GM18519 (cell line): ENCODE data around the gene THSD4.
"Not testable (repeated sequence)": the region's sequence is repeated elsewhere in the genome, so short reads cannot be mapped to it uniquely, and the experiment has no call there.

Experiments
- ATAC-seq: cut with Tn5 transposase; IDR thresholded peaks from one replicate; pipeline ENCODE4 v1.9.1; 2021; ENCODE audit warnings: mild to moderate bottlenecking, moderate library complexity; ENCODE audit not compliant: unreplicated experiment, low FRiP score

The THSD4 gene

DNA sequence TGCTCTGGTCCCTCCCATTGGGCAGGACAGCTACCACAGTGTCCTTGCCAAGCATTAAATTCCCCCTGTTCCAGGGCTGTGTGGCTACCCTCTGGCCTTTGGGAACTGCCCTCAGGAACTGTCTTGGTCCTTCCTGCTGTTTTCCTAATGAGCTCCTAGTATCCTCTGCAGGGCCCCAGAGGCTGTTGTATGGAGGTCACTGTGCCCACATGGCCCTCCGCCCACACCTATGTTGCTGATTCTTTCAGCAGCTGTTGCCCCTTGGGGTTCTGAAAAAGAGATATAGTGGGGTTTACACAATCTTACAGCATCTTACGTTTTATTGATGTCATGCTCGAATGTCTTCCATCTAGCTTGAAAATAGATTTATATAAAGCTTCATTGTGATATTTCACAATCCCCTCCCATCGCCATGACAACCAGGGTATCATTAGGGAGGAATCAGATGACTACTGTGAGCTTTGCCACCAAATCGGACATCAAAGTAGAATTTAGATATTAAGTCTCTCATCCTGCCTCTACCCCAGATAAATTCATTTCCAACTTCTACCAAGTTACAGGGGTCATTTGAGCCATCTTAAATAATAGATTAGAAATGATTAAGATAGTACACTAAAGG is 598.0 kb downstream of the THSD4 start:
- ATAC-seq = no peak

- ATAC-seq = no peak
Measured at GRCh38 chr15:71715914-71716313, 600.6 kb downstream of the THSD4 start.

DNA sequence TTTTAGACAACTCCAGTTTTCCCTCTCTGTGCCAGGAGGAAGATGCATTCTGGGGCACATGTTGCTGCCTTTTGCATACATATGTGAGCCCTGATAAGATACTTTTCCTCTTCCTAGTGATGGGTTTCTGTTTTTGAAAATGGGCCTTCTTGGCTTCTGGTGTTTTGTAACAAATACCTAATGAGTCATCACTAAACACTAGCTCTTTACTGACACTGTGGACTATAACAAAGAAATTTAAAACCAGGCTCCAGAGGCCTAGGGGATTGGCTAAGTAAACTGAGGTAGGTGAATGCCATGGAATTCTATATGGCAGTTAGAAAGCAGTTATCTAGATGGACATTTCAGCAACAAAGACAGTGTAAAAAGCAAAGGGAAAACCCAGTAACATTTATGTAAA is 601.7 kb downstream of the THSD4 start:
- no peak for ATAC-seq

- no peak for ATAC-seq
Measured at GRCh38 chr15:71718116-71718910, 603.0 kb downstream of the THSD4 start.

- ATAC-seq = no peak
Measured at GRCh38 chr15:71723344-71723743, 608.1 kb downstream of the THSD4 start.

GRCh38 chr15:71725207-71725955 is 610.1 kb downstream of the THSD4 start:
- not testable (repeated sequence) for ATAC-seq

DNA sequence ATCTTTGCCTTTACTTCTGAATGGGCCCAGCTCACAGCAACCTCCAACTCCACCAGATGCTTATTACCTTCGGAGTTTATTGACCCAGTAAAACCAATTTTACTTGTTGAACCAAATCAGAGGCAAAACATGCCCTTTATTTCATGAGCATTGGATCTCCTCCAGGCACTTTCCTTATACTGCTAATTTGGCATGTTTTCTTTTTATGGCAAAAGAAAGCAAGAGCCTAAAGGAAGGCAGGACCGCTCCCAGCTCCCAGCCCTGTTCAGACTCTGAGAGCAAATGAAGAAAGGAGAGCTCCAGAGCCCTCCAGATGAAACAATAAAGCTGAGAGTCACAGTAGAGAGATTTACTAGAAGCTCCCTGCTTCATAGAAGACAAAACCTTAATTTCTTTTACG is 613.6 kb downstream of the THSD4 start:
- ATAC-seq = no peak

DNA sequence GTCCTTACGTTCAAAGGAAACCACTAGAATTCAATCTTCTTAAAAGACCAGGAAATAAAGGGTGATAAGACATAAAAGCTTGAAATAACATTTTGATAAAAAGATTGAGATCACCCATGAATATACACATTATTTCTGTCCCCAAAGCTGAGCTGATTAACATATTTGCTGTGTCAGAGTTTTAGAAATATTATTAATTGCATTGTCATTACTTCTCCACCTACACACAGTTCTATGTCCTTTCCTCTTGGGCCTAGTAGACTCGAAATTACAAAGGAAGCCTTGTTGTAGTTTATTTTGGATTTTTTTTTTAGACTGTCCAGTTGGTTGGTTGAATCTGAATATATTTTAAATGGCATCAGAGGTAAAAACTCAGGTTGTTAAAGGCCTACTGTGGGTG is 614.0 kb downstream of the THSD4 start:
- no peak for ATAC-seq

DNA sequence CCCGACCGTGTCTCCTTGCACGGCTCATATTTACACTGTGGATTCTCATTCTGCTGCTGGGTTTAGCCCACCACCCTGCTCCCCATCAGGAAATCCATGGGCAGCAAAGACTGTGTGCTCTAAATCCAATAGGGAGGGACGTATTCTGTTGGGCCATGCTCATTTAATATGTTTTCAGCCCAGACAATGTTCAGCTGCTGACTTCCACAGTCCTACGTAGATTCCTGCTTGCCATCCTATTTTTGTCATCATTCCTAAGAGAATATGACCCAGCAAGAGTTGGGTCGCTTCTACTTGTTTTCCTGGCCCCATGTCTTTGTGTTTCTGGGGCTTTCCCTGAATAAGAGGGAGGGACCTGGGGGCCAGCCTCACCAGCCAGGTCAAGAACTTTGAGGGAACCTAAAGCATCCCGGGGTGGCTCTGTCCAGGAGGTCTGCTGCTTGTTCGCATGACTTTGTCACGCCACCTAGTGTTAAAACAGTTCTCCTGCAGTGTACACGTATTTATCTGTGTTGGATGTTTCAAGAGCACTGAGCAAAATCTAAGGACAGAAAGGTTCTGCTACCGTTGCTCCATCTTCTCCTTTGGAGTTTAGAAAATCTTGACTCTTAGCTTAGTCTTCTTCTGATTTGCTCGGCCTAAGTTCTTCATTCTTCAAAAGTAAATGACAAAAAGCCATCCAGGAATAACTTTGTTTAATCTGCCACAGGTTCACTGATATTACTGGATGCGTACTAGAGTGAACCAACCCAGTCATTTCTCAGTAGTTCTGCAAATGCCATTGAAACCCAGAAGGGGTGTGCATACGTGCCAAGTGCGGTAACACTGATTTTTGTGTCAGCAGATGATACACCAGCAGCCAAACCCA is 615.2 kb downstream of the THSD4 start:
- ATAC-seq = no peak

GRCh38 chr15:71732636-71733035 is 617.4 kb downstream of the THSD4 start:
- ATAC-seq = no peak

DNA sequence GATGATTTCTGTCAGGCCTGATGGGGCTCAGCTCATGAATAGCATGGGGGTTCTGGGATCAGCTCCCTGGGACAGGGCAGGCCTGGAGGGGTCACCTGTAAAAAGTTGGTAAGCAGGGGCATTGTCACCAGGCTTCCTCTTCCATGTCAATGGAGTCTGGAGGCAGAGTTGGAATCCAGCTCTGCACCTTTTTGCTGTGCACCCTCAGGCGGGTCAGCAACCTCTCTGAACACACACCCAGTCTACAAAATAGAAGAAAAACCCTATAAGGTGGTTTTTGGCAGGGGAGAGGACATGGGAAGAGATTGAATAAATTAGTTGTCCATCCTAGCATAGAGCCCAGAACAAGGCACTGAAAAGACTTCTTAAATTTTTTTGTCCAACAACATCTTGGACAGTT is 617.9 kb downstream of the THSD4 start:
- ATAC-seq = no peak

- ATAC-seq = no peak
Measured at GRCh38 chr15:71734709-71735384, 619.6 kb downstream of the THSD4 start.

GRCh38 chr15:71735385-71735757 is 620.1 kb downstream of the THSD4 start:
- ATAC-seq = no peak

DNA sequence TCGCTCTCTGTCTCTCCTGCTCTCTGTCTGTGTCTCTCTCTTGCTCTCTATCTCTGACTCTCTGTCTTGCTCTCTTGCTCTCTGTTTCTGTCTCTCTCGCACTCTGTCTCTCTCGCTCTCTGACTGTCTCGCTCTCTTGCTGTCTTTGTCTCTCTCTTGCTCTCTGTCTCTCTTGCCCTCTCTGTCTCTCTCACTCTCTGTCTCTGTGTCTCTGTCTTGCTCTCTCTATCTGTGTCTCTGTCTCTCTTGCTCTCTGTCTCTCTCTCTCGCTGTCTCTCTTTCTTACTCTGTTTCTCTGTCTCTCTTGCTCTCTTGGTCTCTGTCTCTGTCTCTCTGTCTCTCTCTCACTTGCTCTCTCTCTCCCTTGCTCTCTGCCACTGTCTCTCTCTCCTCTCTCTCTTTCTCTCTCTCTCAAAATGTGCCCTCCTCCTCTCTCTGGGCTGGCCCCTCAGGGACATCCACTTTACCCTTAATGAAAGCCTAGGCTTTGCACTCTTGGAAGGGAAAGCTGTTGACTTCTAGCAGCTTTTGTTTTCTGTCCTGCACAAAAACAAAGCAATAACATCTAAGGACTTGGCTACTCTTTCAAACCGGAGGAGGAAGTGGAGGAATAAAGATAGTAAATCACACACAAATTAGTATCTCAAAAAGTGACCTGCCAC is 621.1 kb downstream of the THSD4 start:
- no peak for ATAC-seq

DNA sequence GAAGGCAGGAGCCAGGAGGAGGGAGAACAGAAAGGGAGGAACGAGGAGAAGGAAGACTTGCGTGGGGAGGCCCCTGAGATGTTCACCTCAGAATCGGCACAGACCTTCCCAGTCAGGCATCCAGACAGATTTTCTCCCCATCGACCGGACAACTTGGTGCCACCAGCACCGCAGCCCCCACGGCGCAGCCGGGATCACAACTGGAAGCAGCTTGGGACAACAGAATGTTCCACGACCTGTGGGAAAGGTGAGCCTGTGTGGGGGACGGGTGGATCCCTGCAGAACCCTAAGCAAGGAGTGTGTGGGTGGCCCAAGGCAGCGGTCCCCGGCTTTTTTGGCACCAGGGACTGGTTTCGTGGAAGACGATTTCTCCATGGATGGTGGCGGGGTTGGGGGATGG is 622.5 kb downstream of the THSD4 start:
- ATAC-seq = no peak

GRCh38 chr15:71739355-71739754 is 624.1 kb downstream of the THSD4 start:
- ATAC-seq = no peak

DNA sequence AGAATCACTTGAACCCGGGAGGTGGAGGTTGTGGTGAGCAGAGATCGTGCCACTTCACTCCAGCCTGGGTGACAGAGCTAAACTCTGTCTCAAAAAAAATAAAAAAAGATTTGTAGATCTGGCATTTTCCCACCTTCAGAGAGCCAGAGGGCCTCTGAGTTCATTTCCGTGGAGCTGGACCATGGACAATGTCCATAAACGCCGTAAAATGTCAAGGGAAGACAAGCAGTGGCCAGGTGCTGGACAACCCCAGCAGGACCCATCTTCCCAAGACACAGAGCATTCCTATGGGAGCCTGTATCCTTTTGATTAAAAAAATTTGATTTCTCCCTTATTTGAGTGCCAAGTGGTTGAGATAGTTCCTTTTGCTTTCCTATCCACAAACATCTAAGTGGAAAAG is 627.7 kb downstream of the THSD4 start:
- no peak for ATAC-seq

DNA sequence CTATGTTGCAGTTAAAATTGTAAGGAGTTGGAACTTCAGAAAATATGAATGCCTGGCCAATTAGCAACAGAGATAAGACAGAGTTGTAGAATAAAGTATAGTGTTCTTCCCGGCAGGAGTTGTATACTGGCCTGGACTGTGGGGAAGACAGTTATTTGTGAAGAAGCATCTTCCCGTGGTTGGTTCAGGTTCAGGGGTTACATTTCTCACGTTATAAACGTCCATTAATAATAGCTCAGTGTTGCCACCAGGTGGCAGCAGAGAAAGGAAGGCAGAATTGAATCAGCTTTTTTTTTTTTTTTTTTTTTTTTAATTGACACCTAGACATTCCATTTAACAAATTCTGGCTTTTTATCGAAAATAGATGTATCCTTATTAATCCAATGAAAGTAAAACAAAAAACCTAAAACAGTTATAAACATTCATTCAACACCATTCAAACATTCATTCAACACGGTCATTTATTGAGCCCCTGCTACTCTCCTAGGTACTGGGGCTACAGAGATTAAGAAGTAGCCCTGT is 628.7 kb downstream of the THSD4 start:
- ATAC-seq = no peak

DNA sequence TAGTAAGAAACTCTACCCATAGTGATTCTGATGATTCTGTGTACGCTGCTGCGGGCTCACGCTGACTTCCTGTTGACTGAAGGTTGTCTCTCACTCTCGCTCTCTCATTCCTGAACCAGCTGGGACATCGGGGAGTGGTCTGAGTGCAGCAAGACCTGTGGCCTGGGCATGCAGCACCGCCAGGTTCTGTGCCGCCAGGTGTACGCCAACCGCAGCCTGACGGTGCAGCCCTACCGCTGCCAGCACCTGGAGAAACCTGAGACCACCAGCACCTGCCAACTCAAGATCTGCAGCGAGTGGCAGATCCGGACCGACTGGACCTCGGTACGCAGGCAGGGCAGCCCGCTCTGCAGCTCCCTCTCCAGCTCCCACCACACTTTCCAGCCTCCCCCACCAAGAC is 631.4 kb downstream of the THSD4 start:
- no peak for ATAC-seq
